Measurements from ENCODE around the gene MB21D2.
"Not testable (repeated sequence)": the region's sequence is repeated elsewhere in the genome, so short reads cannot be mapped to it uniquely, and the experiment has no call there.

MB21D2 gene

DNA sequence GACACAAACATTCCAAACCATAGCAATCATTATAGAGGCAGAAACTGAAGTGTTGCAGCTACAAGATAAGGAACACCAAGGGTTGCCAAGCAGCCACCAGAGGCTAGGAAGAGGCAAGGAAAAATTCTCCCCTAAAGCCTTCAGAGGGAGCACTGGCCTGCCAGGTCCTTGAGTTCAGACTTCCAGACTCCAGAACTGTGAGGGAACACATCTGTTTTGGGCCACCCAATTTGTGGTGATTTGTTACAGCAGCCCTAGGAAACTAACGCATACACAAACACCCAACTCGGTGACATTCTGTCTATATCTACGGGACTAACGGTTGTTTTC, 54.6 kb downstream of the MB21D2 start:
- in situ Hi-C loops (cut with HindIII; ENCODE audit: low sequenced_read_pairs) = no loop called here

DNA sequence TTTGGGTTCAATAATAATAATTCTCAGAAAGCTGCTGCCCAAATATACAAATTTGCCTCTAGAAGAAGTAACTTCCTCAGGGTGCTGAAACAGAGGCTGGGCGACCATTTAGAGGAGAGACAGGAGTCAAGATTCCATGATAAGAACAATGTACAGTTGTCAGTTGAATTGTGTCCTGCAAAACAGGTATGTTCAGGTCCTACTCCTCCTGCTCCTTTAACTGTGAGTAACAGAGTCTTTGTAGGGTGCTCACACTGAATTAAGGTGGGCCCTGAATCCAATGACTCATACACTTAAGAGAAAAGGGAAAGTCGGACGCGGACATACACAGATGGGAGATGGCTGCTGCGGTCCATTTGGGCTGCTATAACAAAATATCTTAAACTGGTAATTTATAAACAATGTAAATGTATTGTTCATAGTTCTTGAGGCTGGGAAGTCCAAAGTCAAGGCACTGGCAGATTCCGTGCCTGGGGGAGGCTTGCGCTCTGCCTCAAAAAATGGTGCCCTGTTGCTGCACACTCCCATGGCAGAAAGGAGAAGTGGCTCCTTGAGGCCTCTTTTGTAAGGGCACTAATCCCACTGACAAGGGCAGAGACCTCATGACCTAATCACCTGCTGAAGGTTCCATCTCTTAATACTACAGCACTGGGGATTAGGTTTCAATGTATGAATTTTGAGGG, 55.1 kb downstream of the MB21D2 start:
- in situ Hi-C loops (cut with HindIII; ENCODE audit: low sequenced_read_pairs) = no loop called here

- in situ Hi-C loops (cut with HindIII; ENCODE audit: low sequenced_read_pairs) = no loop called here
These were observed 55.7 kb downstream of the MB21D2 start for GRCh38 chr3:192861972-192862371.

DNA sequence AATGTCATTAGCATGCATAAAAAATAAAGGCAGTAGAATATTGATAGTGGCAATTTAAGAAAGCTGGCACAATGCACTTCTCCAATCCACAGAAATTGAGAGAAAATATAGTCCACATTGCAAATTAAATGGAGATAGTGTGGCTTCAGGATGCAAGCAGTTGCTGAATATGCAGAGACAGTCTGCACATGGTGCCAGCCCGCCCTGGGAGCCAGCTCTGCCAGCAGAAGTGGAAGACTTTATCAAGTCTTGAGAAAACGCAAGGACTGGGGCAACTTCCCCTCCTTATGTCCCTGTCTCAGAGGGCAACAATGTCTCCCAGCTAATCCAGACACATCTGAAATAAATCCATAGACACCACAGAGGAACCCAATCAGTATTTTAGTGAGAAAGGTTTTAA, 57.2 kb downstream of the MB21D2 start:
- in situ Hi-C loops (cut with HindIII; ENCODE audit: low sequenced_read_pairs) = no loop called here

GRCh38 chr3:192858849-192859585, 58.6 kb downstream of the MB21D2 start:
- in situ Hi-C loops (cut with HindIII; ENCODE audit: low sequenced_read_pairs) = no loop called here

GRCh38 chr3:192857260-192857661, 60.4 kb downstream of the MB21D2 start:
- in situ Hi-C loops (cut with HindIII; ENCODE audit: low sequenced_read_pairs) = no loop called here

DNA sequence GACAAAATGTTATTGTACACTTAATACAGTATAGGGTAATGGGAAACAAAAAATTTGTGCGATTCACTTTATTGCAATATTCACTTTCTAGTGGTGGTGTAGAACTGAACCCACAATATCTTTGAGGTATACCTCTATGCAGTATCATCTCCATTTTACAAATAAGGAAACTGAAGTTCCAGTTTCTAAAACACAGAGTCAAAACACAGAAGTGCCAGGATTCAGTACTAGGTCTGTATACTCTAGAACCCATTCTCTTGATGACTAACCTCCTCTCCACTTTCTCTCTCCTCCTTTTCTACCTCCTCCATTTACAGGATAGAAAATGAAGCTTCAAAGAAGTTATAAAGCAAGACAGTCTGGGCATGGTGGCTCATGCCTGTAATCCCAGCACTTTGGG, 62.2 kb downstream of the MB21D2 start:
- in situ Hi-C loops (cut with HindIII; ENCODE audit: low sequenced_read_pairs) = no loop called here

- in situ Hi-C loops (cut with HindIII; ENCODE audit: low sequenced_read_pairs) = no loop called here
These were observed 65.8 kb downstream of the MB21D2 start for GRCh38 chr3:192851821-192852372.

GRCh38 chr3:192850451-192850981, 67.1 kb downstream of the MB21D2 start:
- in situ Hi-C loops (cut with HindIII; ENCODE audit: low sequenced_read_pairs) = no loop called here

GRCh38 chr3:192849821-192850220, 67.8 kb downstream of the MB21D2 start:
- in situ Hi-C loops (cut with HindIII; ENCODE audit: low sequenced_read_pairs) = not testable (repeated sequence)

DNA sequence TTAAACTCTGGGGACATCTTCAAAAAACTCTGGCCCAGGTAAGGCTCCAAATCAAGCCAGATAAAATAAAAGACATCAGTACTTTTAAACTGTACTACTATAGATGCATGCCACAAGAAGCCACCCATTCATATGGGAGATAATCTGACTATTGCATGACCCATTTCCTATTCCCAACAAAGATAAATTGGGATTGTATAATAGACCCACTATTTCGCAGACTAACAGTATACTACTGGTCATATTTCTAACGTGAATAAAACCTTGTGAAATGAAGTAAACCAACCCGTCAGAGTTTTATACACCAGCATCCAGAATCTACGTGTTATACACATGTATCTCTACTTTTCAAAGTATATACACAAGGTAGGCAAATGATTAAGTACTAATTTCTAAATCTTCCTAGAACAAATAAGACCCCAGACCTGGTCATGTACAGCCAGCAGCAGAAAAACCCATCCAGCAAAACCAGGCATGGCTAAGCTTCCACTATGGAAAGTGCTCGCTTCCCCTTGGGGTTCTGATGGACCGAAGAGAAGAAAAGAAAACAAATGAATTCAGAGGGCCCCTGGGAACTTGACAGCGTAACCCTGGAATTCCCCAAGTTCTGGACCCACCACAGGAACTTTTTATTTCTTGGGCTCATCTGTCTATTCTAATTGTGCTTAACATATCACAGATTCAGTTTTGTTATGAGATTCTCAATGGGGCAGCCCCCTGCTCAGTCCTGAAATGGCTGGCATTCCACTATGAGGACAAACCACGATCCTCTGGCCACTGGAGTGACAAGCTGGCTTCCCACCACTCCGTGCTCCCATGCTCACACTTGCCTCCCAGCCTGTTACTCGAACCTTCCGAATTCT, 69.1 kb downstream of the MB21D2 start:
- in situ Hi-C loops (cut with HindIII; ENCODE audit: low sequenced_read_pairs) = no loop called here

DNA sequence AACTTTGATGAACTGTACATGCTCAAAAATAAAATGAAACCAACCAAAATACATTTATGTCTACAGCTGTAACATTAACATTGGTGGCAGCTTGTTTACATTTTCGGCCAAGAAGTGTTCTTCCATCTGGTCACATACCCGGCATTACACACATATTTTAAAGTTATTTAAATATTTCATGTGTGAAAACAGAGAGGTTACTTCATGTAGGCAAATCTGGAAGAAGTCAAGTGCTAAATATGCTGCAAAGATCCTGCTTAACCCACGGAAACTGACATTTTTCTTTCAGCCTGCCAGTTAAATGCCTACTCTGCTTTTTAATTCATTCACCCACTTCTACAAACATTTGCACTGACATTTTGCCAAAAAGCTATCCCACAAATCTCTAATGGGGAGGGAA, 69.7 kb downstream of the MB21D2 start:
- in situ Hi-C loops (cut with HindIII; ENCODE audit: low sequenced_read_pairs) = no loop called here

DNA sequence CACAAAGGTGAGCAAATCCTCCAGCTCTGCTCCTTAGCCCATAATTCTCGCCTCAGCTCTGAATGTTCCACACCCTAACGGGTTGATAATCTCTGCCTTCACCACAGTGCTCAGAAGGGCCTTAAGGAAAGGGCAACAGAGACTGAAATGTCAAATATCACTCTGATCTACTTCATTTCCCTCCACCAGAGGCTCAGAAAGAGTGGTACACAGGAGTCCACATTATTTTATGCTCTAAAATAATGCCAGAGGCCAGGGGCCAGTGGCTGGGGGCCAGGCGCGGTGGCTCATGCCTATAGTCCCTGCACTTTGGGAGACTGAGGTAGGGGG, 72.2 kb downstream of the MB21D2 start:
- in situ Hi-C loops (cut with HindIII; ENCODE audit: low sequenced_read_pairs) = no loop called here

- in situ Hi-C loops (cut with HindIII; ENCODE audit: low sequenced_read_pairs) = no loop called here
These were observed 72.7 kb downstream of the MB21D2 start for GRCh38 chr3:192844836-192845525.

DNA sequence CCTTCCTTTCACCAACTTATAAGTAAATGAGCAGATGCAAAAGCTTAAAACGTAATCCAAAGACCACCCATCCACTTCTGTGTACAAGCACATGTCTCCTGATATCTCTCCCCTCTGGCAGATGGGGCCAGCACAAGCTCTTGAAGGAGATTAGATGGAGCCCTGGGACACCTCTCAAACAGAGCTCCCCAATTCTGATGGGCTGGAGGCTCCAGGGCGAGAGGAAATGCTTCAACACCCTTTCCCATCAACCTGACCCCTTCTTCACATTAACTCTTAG, 73.2 kb downstream of the MB21D2 start:
- in situ Hi-C loops (cut with HindIII; ENCODE audit: low sequenced_read_pairs) = no loop called here

- in situ Hi-C loops (cut with HindIII; ENCODE audit: low sequenced_read_pairs) = no loop called here
These were observed 73.8 kb downstream of the MB21D2 start for GRCh38 chr3:192843723-192844485.

DNA sequence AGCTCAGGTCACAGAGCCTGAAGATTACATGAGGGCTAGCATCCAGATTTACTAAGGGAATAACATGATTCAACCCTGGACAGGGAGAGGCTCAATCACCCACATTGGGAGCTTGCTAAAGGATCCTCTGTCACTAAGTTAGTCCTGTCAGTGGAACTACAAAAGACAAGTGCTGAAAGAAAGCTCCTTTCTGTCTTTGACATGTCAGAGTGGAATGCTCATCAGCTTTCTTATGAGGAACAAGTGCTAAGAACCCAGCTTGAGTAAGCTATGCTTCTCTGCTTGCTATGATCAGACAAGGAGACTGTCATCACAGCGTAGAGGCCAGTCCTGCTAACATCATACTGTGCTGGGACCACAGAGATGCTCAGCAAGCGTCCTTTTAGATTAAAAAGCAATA, 74.5 kb downstream of the MB21D2 start:
- in situ Hi-C loops (cut with HindIII; ENCODE audit: low sequenced_read_pairs) = no loop called here

DNA sequence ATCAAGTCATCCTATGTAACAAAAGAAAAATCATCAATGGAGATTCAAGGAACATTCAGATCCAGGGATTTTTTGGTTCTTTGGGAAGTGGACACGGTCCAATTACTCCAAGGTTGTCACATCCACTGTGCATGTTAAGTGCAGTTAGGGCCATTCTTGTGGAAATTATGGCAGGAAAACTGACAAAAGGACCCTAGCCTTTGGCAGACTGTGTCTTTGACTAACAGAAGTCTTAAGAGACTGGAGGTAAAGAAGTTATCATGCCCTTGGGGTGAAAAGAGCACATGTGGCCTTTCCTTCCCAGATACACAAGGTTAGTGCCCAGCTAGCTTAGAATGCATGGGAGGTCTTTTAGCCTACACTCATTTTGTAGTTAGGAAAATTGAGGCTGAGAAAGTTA, 74.9 kb downstream of the MB21D2 start:
- in situ Hi-C loops (cut with HindIII; ENCODE audit: low sequenced_read_pairs) = no loop called here

- in situ Hi-C loops (cut with HindIII; ENCODE audit: low sequenced_read_pairs) = no loop called here
These were observed 75.5 kb downstream of the MB21D2 start for GRCh38 chr3:192842138-192842537.

- in situ Hi-C loops (cut with HindIII; ENCODE audit: low sequenced_read_pairs) = no loop called here
These were observed 76.2 kb downstream of the MB21D2 start for GRCh38 chr3:192841428-192841827.

Data from endothelial cell of hepatic sinusoid (primary cell).